ENCODE results near the gene NFX1. TPM values are rescaled to one million over a fixed set of nuclear protein-coding genes. Genes with fewer than 3 reads are reported as not detected.

The NFX1 gene
- total RNA-seq, 1 donor from 2014 or later = 44.0 TPM

GRCh38 chr9:33415501-33416038 is 125.3 kb downstream of the NFX1 start:
- intact Hi-C loops (cut with micrococcal nuclease) = loop anchor here (1.0 to 5.0 kb wide), 8 partner anchors 12 to 402 kb away; partner anchors contain the start of genes BAG1, NFX1, NOL6 and UBE2R2

DNA sequence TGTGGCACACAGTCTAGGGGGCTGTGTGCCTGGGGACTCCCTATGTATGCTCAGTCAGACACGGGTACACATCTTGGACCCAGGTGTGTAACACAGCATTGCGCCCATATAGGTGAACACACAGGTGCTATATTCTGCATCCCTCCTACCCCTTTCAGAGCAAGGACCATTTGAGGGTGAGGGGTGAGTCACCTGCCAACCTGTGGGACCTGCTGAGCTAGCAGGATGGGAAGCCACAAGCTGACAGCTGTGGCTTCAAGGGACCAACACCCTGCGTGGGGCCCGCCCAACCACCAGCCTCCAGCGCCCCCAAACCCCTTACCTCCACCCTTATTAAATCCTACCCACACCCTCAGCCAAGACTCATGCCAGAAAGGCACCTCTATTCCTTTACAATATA is 126.7 kb downstream of the NFX1 start:
- intact Hi-C loops (cut with micrococcal nuclease) = loop anchor here (5.0 kb wide), 1 partner anchor 400 kb away; the partner anchor contains the start of gene UBE2R2

GRCh38 chr9:33418090-33418489 is 127.8 kb downstream of the NFX1 start:
- intact Hi-C loops (cut with micrococcal nuclease) = loop anchor here (5.0 kb wide), 1 partner anchor 399 kb away; the partner anchor contains the start of gene UBE2R2

DNA sequence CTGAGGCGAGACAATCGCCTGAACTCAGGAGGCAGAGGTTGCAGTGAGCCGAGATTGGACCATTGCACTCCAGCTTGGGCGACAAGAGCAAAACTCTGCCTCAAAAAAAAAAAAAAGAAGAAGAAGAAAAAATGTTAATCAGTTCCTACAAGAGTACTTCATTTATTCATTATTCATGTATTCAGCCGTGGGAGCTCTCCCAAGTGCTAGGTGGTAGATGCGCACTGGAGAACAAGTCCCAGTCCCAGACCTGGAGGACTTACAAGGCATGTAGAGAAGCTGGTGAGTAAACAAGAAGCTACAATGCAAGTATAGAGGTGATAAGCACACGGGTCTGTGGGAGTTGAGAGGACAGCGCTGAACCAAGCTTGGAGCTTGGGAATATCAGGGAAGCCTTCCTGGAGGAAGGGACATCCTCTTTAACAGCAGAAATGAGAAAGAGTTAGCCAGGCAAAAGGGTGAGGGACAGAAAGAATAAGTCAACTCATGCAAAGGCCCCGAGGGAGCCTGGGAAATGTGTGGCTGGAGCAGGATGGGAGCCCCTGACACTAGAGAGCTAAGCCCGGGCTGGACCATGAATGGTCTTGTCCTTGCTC is 129.5 kb downstream of the NFX1 start:
- intact Hi-C loops (cut with micrococcal nuclease) = loop anchor here (5.0 kb wide), 1 partner anchor 397 kb away; the partner anchor contains the start of gene UBE2R2

Other genes starting within 250 kb of the NFX1 start
- 25.2 and 25.8 TPM in 2 replicates for gene SMU1, start 213.8 kb upstream of the NFX1 start, total RNA-seq
- 41.8 and 42.9 TPM in 2 replicates for gene B4GALT1, start 123.2 kb upstream of the NFX1 start, total RNA-seq
- not detected in 2 replicates for gene SPINK4, start 50.3 kb upstream of the NFX1 start, total RNA-seq
- 69.3 and 70.4 TPM in 2 replicates for gene BAG1, start 25.8 kb upstream of the NFX1 start, total RNA-seq
- 48.4 and 51.5 TPM in 2 replicates for gene CHMP5, start 25.5 kb upstream of the NFX1 start, total RNA-seq
- 0.48 and 0.66 TPM in 2 replicates for gene AQP7, start 112.1 kb downstream of the NFX1 start, total RNA-seq
- 109 and 113 TPM in 2 replicates for gene AQP3, start 157.1 kb downstream of the NFX1 start, total RNA-seq
- 47.9 and 52.7 TPM in 2 replicates for gene NOL6, start 183.4 kb downstream of the NFX1 start, total RNA-seq
- gene ANKRD18B, start 233.7 kb downstream of the NFX1 start, total RNA-seq = 1.1 and 1.9 TPM in 2 replicates